ENCODE data around the gene INPP4B.
"Not testable (repeated sequence)": the region's sequence is repeated elsewhere in the genome, so short reads cannot be mapped to it uniquely, and the experiment has no call there.

Gene INPP4B

GRCh38 chr4:142512161-142512560 is 333.9 kb downstream of the INPP4B start:
- Histone ChIP-seq H3K9ac (ENCODE audit: low read length) (no peak overlapping the region), H3K4me2 (ENCODE audit: low read length) (no peak overlapping the region), H3K4ac (ENCODE audit: low read depth, low read length) (no peak overlapping the region), H2AFZ (ENCODE audit: insufficient read depth, low read length, poor library complexity) (no peak overlapping the region), H4K8ac (ENCODE audit: low read depth, low read length) (no peak overlapping the region), H3K79me1 (ENCODE audit: low read length) (no peaks in the 10 kb centered on the region), H3K4me1 (ENCODE audit: control insufficient read depth in 1 of 2, insufficient read depth in 2 of 2, low read length in 2 of 2) (no peaks in the 10 kb centered on the region), H3K4me3 (ENCODE audit: low read depth, low read length) (no peak overlapping the region), H2BK12ac (ENCODE audit: low read length) (no peak overlapping the region), H3K27ac (ENCODE audit: low read depth, low read length) (no peak overlapping the region), H3K14ac (ENCODE audit: low read length) (no peak overlapping the region), H2AK5ac (ENCODE audit: low read length) (no peak overlapping the region), H3K9me3 (ENCODE audit: insufficient read depth, low read depth, low read length) (no peaks in the 10 kb centered on the region), H3K36me3 (ENCODE audit: control insufficient read depth in 1 of 2, insufficient read depth in 2 of 2, low read length in 2 of 2) (no peaks in the 10 kb centered on the region), H4K91ac (ENCODE audit: low read depth, low read length) (no peak overlapping the region), H3K23ac (ENCODE audit: low read length) (no peak overlapping the region), H3K18ac (ENCODE audit: low read length) (no peak overlapping the region), H3K27me3 (ENCODE audit: insufficient read depth, low read length) (no peaks in the 10 kb centered on the region), H3K79me2 (ENCODE audit: control insufficient read depth, insufficient read depth, low read length, poor library complexity) (no peaks in the 10 kb centered on the region), H2BK120ac (ENCODE audit: insufficient read depth, low read length, poor library complexity) (no peak overlapping the region), H2BK5ac (ENCODE audit: low read depth, low read length, poor library complexity) (no peak overlapping the region), H4K12ac (ENCODE audit: low read depth, low read length) (no peak overlapping the region)
- no CpG with 5 or more reads among the region's 1 CpG for WGBS (ENCODE audit: extremely low coverage, insufficient coverage, insufficient read length)
- DNase-seq, result peak in 1 of 2 donors; percentile 5

GRCh38 chr4:142509881-142510280 is 336.2 kb downstream of the INPP4B start:
- Histone ChIP-seq H3K79me2 (ENCODE audit: control insufficient read depth, insufficient read depth, low read length, poor library complexity) (no peaks in the 10 kb centered on the region), H2AFZ (ENCODE audit: insufficient read depth, low read length, poor library complexity) (no peak overlapping the region), H3K4me2 (ENCODE audit: low read length) (no peak overlapping the region), H4K91ac (ENCODE audit: low read depth, low read length) (no peak overlapping the region), H3K4ac (ENCODE audit: low read depth, low read length) (no peak overlapping the region), H3K23ac (ENCODE audit: low read length) (no peak overlapping the region), H3K4me3 (ENCODE audit: low read depth, low read length) (no peak overlapping the region), H3K79me1 (ENCODE audit: low read length) (no peaks in the 10 kb centered on the region), H3K27ac (ENCODE audit: low read depth, low read length) (no peak overlapping the region), H2BK120ac (ENCODE audit: insufficient read depth, low read length, poor library complexity) (no peak overlapping the region), H4K8ac (ENCODE audit: low read depth, low read length) (no peak overlapping the region), H3K9me3 (ENCODE audit: insufficient read depth, low read depth, low read length) (no peaks in the 10 kb centered on the region), H3K4me1 (ENCODE audit: control insufficient read depth in 1 of 2, insufficient read depth in 2 of 2, low read length in 2 of 2) (no peaks in the 10 kb centered on the region), H2BK5ac (ENCODE audit: low read depth, low read length, poor library complexity) (no peak overlapping the region), H3K36me3 (ENCODE audit: control insufficient read depth in 1 of 2, insufficient read depth in 2 of 2, low read length in 2 of 2) (no peaks in the 10 kb centered on the region), H2AK5ac (ENCODE audit: low read length) (no peak overlapping the region), H3K27me3 (ENCODE audit: insufficient read depth, low read length) (no peaks in the 10 kb centered on the region), H3K18ac (ENCODE audit: low read length) (no peak overlapping the region), H4K12ac (ENCODE audit: low read depth, low read length) (no peak overlapping the region), H3K9ac (ENCODE audit: low read length) (no peak overlapping the region), H2BK12ac (ENCODE audit: low read length) (no peak overlapping the region), H3K14ac (ENCODE audit: low read length) (no peak overlapping the region)
- no peak for DNase-seq
- no CpG with 5 or more reads among the region's 1 CpG for WGBS (ENCODE audit: extremely low coverage, insufficient coverage, insufficient read length)

GRCh38 chr4:142509381-142509780 is 336.7 kb downstream of the INPP4B start:
- not testable (repeated sequence) for H4K8ac ChIP-seq (ENCODE audit: low read depth, low read length); H3K27ac ChIP-seq (ENCODE audit: low read depth, low read length); H3K4me1 ChIP-seq (ENCODE audit: control insufficient read depth in 1 of 2, insufficient read depth in 2 of 2, low read length in 2 of 2); H4K12ac ChIP-seq (ENCODE audit: low read depth, low read length); H3K23ac ChIP-seq (ENCODE audit: low read length); H2AFZ ChIP-seq (ENCODE audit: insufficient read depth, low read length, poor library complexity); H3K79me2 ChIP-seq (ENCODE audit: control insufficient read depth, insufficient read depth, low read length, poor library complexity); H2AK5ac ChIP-seq (ENCODE audit: low read length); H4K91ac ChIP-seq (ENCODE audit: low read depth, low read length); H3K9ac ChIP-seq (ENCODE audit: low read length); H3K9me3 ChIP-seq (ENCODE audit: insufficient read depth, low read depth, low read length); H2BK120ac ChIP-seq (ENCODE audit: insufficient read depth, low read length, poor library complexity); H2BK5ac ChIP-seq (ENCODE audit: low read depth, low read length, poor library complexity); H3K14ac ChIP-seq (ENCODE audit: low read length); DNase-seq; H3K4ac ChIP-seq (ENCODE audit: low read depth, low read length); H3K4me2 ChIP-seq (ENCODE audit: low read length); H3K36me3 ChIP-seq (ENCODE audit: control insufficient read depth in 1 of 2, insufficient read depth in 2 of 2, low read length in 2 of 2); H3K27me3 ChIP-seq (ENCODE audit: insufficient read depth, low read length); H3K18ac ChIP-seq (ENCODE audit: low read length); H3K79me1 ChIP-seq (ENCODE audit: low read length); H3K4me3 ChIP-seq (ENCODE audit: low read depth, low read length); H2BK12ac ChIP-seq (ENCODE audit: low read length)
- WGBS (ENCODE audit: extremely low coverage, insufficient coverage, insufficient read length), result no CpG with 5 or more reads among the region's 2 CpGs

GRCh38 chr4:142500966-142501365 is 345.1 kb downstream of the INPP4B start:
- no peak overlapping the region for H2BK12ac ChIP-seq (ENCODE audit: low read length)
- no peaks in the 10 kb centered on the region for H3K9me3 ChIP-seq (ENCODE audit: insufficient read depth, low read depth, low read length)
- no peaks in the 10 kb centered on the region for H3K79me1 ChIP-seq (ENCODE audit: low read length)
- no peak overlapping the region for H2BK120ac ChIP-seq (ENCODE audit: insufficient read depth, low read length, poor library complexity)
- H3K27me3 ChIP-seq (ENCODE audit: insufficient read depth, low read length), result no peaks in the 10 kb centered on the region
- no peak overlapping the region for H3K23ac ChIP-seq (ENCODE audit: low read length)
- H3K14ac ChIP-seq (ENCODE audit: low read length), result no peak overlapping the region
- H3K18ac ChIP-seq (ENCODE audit: low read length), result no peak overlapping the region
- no peak overlapping the region for H3K9ac ChIP-seq (ENCODE audit: low read length)
- no peak overlapping the region for H4K12ac ChIP-seq (ENCODE audit: low read depth, low read length)
- no peaks in the 10 kb centered on the region for H3K36me3 ChIP-seq (ENCODE audit: control insufficient read depth in 1 of 2, insufficient read depth in 2 of 2, low read length in 2 of 2)
- no peak overlapping the region for H2BK5ac ChIP-seq (ENCODE audit: low read depth, low read length, poor library complexity)
- no peak overlapping the region for H2AFZ ChIP-seq (ENCODE audit: insufficient read depth, low read length, poor library complexity)
- H3K27ac ChIP-seq (ENCODE audit: low read depth, low read length), result no peak overlapping the region
- H2AK5ac ChIP-seq (ENCODE audit: low read length), result no peak overlapping the region
- no peak overlapping the region for H3K4me3 ChIP-seq (ENCODE audit: low read depth, low read length)
- H3K4me1 ChIP-seq (ENCODE audit: control insufficient read depth in 1 of 2, insufficient read depth in 2 of 2, low read length in 2 of 2), result no peaks in the 10 kb centered on the region
- no peak overlapping the region for H4K8ac ChIP-seq (ENCODE audit: low read depth, low read length)
- DNase-seq, result no peak
- no peak overlapping the region for H3K4ac ChIP-seq (ENCODE audit: low read depth, low read length)
- WGBS (ENCODE audit: extremely low coverage, insufficient coverage, insufficient read length), result no CpG with 5 or more reads among the region's 3 CpGs
- H3K79me2 ChIP-seq (ENCODE audit: control insufficient read depth, insufficient read depth, low read length, poor library complexity), result no peaks in the 10 kb centered on the region
- no peak overlapping the region for H3K4me2 ChIP-seq (ENCODE audit: low read length)
- H4K91ac ChIP-seq (ENCODE audit: low read depth, low read length), result no peak overlapping the region
